ENCODE measurements around the gene MRPL46. TPM values are rescaled to one million over a fixed set of nuclear protein-coding genes. Genes with fewer than 3 reads are reported as not detected.
"Not testable (repeated sequence)": the region's sequence is repeated elsewhere in the genome, so short reads cannot be mapped to it uniquely, and the experiment has no call there.

Gene MRPL46
- total RNA-seq, 1 donor from 2014 or later = 49.1 TPM

DNA sequence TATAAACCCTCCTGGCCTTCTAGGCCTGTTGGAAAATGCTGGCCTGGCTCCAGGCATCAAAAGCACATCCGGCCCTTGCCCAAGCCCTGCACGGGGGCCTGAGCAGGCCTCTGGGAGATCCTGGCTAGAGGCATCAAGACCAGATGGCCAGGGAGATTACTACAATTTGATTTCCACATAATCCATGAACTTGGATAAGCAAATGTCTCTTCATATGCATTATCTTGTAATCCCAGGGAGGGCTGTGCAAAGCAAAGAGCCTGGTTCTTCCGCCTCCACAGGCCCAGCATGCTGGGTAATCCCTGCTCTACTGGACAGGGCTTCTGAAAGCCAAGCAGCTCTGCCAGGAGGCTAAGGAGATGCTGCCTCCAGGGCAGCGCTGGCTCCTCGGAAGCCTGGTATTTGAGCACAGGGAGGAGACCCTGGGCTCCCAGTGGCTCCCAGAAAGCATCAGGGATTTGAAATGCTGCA is 18.2 kb downstream of the MRPL46 start:
- H3K9me3 Mint-ChIP-seq = no peaks in the 10 kb centered on the region

DNA sequence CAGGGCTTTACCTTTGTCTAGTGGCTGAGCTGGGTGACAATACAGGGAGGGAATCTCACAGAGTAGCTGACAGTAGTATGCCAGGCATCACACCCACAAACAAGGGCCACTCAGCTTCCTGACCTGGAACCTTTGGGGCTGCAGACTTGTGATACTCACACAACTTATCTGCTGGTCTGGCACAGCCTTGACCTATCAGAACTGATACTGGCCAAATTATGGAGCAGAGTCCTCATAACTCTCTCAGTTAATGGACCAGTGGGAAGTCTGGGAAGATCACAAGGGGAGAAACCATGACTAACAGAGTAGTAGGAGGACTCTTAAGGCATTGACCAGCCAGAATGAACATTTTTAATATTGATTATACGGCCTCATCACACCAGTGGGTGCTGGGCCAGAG is 19.4 kb downstream of the MRPL46 start:
- no peak overlapping the region for H3K27ac Mint-ChIP-seq
- peaks cover 7% of the 10 kb centered on the region for H3K9me3 Mint-ChIP-seq
- H3K27me3 Mint-ChIP-seq = peaks cover 20% of the 10 kb centered on the region
- H3K36me3 Mint-ChIP-seq (ENCODE audit: low read depth) = no peaks in the 10 kb centered on the region
- DNase-seq = no peak
- H3K4me1 Mint-ChIP-seq = peaks cover 3% of the 10 kb centered on the region
- intact Hi-C loops (cut with micrococcal nuclease) = no loop called here
- H3K4me3 Mint-ChIP-seq = no peak overlapping the region

More for the DNA sequence above, 18.2 kb downstream of the MRPL46 start:
- Mint-ChIP-seq H3K4me1 (peaks cover 3% of the 10 kb centered on the region), H3K4me3 (no peak overlapping the region), H3K36me3 (ENCODE audit: low read depth) (no peaks in the 10 kb centered on the region), H3K27ac (no peak overlapping the region), H3K27me3 (peaks cover 10% of the 10 kb centered on the region)
- intact Hi-C loops (cut with micrococcal nuclease) = no loop called here
- DNase-seq = no peak

GRCh38 chr15:88447206-88447605 is 20.0 kb downstream of the MRPL46 start:
- H3K4me3 Mint-ChIP-seq = no peak overlapping the region
- no peaks in the 10 kb centered on the region for H3K36me3 Mint-ChIP-seq (ENCODE audit: low read depth)
- peaks cover 23% of the 10 kb centered on the region for H3K27me3 Mint-ChIP-seq
- peaks cover 7% of the 10 kb centered on the region for H3K9me3 Mint-ChIP-seq
- intact Hi-C loops (cut with micrococcal nuclease) = no loop called here
- peaks cover 3% of the 10 kb centered on the region for H3K4me1 Mint-ChIP-seq
- DNase-seq = no peak
- H3K27ac Mint-ChIP-seq = no peak overlapping the region

- Mint-ChIP-seq H3K36me3 (ENCODE audit: low read depth) (no peaks in the 10 kb centered on the region), H3K4me3 (no peak overlapping the region), H3K9me3 (peaks cover 7% of the 10 kb centered on the region), H3K27ac (no peak overlapping the region), H3K4me1 (peaks cover 2% of the 10 kb centered on the region), H3K27me3 (peaks cover 24% of the 10 kb centered on the region)
- DNase-seq = no peak
- intact Hi-C loops (cut with micrococcal nuclease) = no loop called here
Observed at GRCh38 chr15:88441076-88441730, 26.0 kb downstream of the MRPL46 start.

- Mint-ChIP-seq H3K4me3 (no peak overlapping the region), H3K4me1 (peaks cover 2% of the 10 kb centered on the region), H3K27ac (no peak overlapping the region), H3K9me3 (peaks cover 7% of the 10 kb centered on the region), H3K27me3 (peaks cover 28% of the 10 kb centered on the region), H3K36me3 (ENCODE audit: low read depth) (no peaks in the 10 kb centered on the region)
- no peak for DNase-seq
- intact Hi-C loops (cut with micrococcal nuclease) = no loop called here
Observed at GRCh38 chr15:88440021-88440420, 27.2 kb downstream of the MRPL46 start.

DNA sequence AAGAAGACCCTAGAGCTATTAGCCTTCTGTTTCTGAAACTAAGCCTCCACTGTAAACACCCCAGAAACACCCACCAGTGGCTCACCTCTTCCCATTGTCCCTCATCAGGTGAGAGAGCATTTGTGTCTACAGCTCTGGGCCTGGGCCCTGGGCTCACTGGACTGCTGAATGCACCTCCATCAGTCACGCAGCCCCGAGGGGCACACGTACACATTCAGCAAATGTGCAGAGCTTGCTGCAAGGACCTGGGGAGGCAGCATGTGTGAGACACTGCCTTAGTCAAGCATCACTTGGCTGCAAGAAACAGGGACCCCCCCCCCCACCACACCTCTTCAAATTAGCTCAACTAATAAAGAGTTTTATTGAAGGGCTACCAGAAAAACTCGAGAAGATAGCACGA is 29.0 kb downstream of the MRPL46 start:
- Mint-ChIP-seq H3K4me1 (peaks cover 2% of the 10 kb centered on the region), H3K4me3 (no peak overlapping the region), H3K36me3 (ENCODE audit: low read depth) (no peaks in the 10 kb centered on the region), H3K27me3 (peaks cover 19% of the 10 kb centered on the region), H3K27ac (no peak overlapping the region), H3K9me3 (peaks cover under 1% of the 10 kb centered on the region)
- intact Hi-C loops (cut with micrococcal nuclease) = no loop called here
- DNase-seq = no peak

- H3K27ac Mint-ChIP-seq; H3K9me3 Mint-ChIP-seq; H3K4me3 Mint-ChIP-seq; H3K4me1 Mint-ChIP-seq; H3K36me3 Mint-ChIP-seq (ENCODE audit: low read depth); intact Hi-C loops (cut with micrococcal nuclease); DNase-seq: not testable (repeated sequence)
- peaks cover 13% of the 10 kb centered on the region for H3K27me3 Mint-ChIP-seq
Observed at GRCh38 chr15:88434106-88434505, 33.1 kb downstream of the MRPL46 start.

DNA sequence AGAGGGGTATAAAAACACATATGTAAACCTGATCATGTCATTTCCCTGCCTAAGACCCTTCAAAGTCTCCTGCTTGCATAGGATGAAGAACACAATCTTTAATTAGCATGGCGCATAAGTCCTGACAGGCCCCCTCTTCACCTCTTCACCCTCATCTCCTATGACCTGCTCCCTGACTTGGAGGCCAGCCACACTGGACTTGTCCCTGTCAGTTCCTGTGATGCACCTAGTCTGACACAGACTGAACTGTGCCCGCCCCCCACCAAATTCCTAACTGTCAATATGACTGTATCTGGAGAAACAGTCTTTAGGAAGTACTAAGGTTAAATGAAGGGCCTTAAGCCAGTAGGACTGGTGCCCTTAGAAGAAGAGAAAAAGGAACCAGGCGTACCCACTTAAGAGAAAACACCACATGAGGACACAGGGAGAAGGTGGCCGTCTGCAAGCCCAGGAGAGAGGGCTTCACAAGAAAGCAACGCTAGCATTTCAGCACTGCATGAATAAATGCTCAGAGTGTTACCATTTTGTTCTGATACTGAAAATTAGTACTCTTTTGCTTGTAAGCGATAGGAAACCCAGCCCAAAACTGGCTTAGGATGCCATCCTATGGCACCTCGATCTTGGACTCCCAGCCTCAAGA is 34.0 kb downstream of the MRPL46 start:
- intact Hi-C loops (cut with micrococcal nuclease) = no loop called here
- Mint-ChIP-seq H3K4me3 (no peak overlapping the region), H3K36me3 (ENCODE audit: low read depth) (no peaks in the 10 kb centered on the region), H3K9me3 (no peaks in the 10 kb centered on the region), H3K27ac (no peak overlapping the region), H3K4me1 (no peaks in the 10 kb centered on the region), H3K27me3 (peaks cover 17% of the 10 kb centered on the region)
- no peak for DNase-seq

GRCh38 chr15:88431441-88431840 is 35.7 kb downstream of the MRPL46 start:
- Mint-ChIP-seq H3K27ac (no peak overlapping the region), H3K27me3 (peaks cover 22% of the 10 kb centered on the region), H3K9me3 (no peaks in the 10 kb centered on the region), H3K4me3 (no peak overlapping the region), H3K36me3 (ENCODE audit: low read depth) (no peaks in the 10 kb centered on the region), H3K4me1 (no peaks in the 10 kb centered on the region)
- no peak for DNase-seq
- intact Hi-C loops (cut with micrococcal nuclease) = no loop called here

GRCh38 chr15:88430051-88430450 is 37.1 kb downstream of the MRPL46 start:
- Mint-ChIP-seq H3K27ac (no peak overlapping the region), H3K4me1 (no peaks in the 10 kb centered on the region), H3K4me3 (no peak overlapping the region), H3K27me3 (peaks cover 22% of the 10 kb centered on the region), H3K9me3 (no peaks in the 10 kb centered on the region), H3K36me3 (ENCODE audit: low read depth) (no peaks in the 10 kb centered on the region)
- no peak for DNase-seq
- intact Hi-C loops (cut with micrococcal nuclease) = no loop called here

DNA sequence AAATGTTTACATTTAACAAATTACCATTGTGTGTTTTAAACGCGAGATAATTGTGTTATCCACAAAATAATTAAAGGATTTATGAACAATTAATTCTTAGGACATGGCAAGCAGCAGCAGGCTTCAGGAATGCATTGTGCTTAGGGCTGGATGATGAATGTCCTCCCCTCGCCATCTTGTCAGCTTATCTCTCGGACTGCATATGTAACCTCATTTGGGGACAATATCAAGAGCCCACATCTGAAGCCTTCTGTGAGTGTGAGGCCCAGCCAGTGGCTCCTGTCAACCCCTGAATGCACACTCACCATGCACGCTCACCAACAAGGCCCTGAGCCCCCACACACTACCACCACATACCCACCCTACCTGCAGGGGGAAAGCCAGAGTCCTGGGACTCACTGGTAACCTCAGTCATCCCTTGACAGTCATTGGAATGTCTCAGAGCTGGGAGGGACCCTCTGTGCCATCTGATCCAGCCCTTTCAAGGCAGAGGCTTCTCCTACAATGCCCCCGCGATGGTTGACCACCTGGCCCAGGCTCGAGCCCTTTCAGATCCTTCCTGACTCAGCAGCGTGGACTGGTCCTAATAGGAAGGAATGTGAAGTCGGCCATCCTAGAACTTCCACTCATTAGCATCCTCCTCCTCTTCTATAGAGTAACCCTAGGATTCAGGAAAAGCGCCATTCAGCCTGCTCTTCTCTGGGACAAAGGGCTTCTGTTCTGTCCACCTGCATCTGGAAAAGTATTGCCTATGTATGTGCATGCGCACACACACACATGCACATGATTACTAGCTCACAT is 38.2 kb downstream of the MRPL46 start:
- Mint-ChIP-seq H3K27me3 (peaks cover 22% of the 10 kb centered on the region), H3K4me1 (no peaks in the 10 kb centered on the region), H3K36me3 (ENCODE audit: low read depth) (no peaks in the 10 kb centered on the region), H3K27ac (no peak overlapping the region), H3K4me3 (no peak overlapping the region), H3K9me3 (no peaks in the 10 kb centered on the region)
- DNase-seq = no peak
- intact Hi-C loops (cut with micrococcal nuclease) = no loop called here

DNA sequence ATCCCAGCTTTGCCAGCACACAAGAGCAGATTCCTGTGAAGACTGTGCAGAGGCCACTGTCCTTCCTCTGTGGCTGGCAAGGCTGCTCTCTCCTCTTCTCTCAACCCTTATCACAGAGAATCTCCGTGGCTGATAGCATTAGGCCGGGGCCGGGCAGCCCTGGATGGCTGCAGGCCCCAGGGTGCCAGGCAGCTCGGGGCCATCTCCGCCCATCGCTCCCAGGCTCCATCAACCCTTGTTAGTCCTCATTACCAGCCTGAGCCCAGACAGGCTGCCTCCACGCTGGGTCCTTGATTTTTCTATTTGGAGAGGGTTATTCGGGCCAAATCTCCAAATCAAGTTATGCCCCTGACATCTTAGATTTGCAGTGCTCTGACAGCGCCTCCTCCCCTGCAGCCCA is 39.1 kb downstream of the MRPL46 start:
- no peaks in the 10 kb centered on the region for H3K9me3 Mint-ChIP-seq
- no peak overlapping the region for H3K4me3 Mint-ChIP-seq
- no peaks in the 10 kb centered on the region for H3K4me1 Mint-ChIP-seq
- no peaks in the 10 kb centered on the region for H3K36me3 Mint-ChIP-seq (ENCODE audit: low read depth)
- no peak overlapping the region for H3K27ac Mint-ChIP-seq
- intact Hi-C loops (cut with micrococcal nuclease) = no loop called here
- H3K27me3 Mint-ChIP-seq = peaks cover 19% of the 10 kb centered on the region
- no peak for DNase-seq

DNA sequence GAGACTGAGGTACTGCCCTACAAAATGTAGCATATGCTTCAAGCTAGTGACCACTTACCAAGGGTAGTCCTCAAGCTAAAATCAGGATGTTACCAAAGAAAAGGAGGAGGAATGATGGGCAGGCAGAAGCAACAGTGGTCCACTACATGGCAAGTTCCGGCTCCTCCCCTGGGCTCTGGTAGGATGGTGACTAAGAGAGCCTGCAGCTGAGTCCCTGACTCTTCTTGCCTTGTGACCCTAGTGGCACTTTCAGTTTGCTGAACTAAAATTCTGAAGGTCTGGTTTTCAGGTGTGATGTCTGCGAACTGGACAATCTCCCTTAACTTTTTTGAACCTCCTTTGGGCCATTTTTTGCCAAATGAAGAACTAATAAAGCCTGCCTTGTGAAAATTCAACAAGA is 40.9 kb downstream of the MRPL46 start:
- H3K36me3 Mint-ChIP-seq (ENCODE audit: low read depth) = no peaks in the 10 kb centered on the region
- H3K4me1 Mint-ChIP-seq = no peaks in the 10 kb centered on the region
- peaks cover 19% of the 10 kb centered on the region for H3K27me3 Mint-ChIP-seq
- H3K9me3 Mint-ChIP-seq = no peaks in the 10 kb centered on the region
- no peak overlapping the region for H3K4me3 Mint-ChIP-seq
- intact Hi-C loops (cut with micrococcal nuclease) = no loop called here
- H3K27ac Mint-ChIP-seq = no peak overlapping the region
- DNase-seq = no peak

GRCh38 chr15:88423331-88423730 is 43.9 kb downstream of the MRPL46 start:
- no peak for DNase-seq
- no peak overlapping the region for H3K4me3 Mint-ChIP-seq
- intact Hi-C loops (cut with micrococcal nuclease) = no loop called here
- no peaks in the 10 kb centered on the region for H3K4me1 Mint-ChIP-seq
- no peaks in the 10 kb centered on the region for H3K36me3 Mint-ChIP-seq (ENCODE audit: low read depth)
- H3K27me3 Mint-ChIP-seq = peaks cover 24% of the 10 kb centered on the region
- no peak overlapping the region for H3K27ac Mint-ChIP-seq
- peaks cover 3% of the 10 kb centered on the region for H3K9me3 Mint-ChIP-seq
